Esophagus muscularis mucosa (tissue), 4 donors: ENCODE data around the gene CCDC85C. TPM values are rescaled to one million over a fixed set of nuclear protein-coding genes. Genes with fewer than 3 reads are reported as not detected.

Source experiments
- DNase-seq: peaks from one replicate; pipeline ENCODE4 v3.0.0-alpha.2; 2017; ENCODE audit errors: extremely low spot score
- H3K27ac ChIP-seq, 4 donors: fragments of 200-600 bp; sonication (generic); replicated peaks in 1 of 4; 1 replicate in 3 of 4; 2 replicates in 1 of 4; pipeline ENCODE4 v1.5.1; 2016 to 2019; ENCODE audit warnings: mild to moderate bottlenecking in 1 of 4
- H3K27me3 ChIP-seq, 4 donors: fragments of 200-600 bp; sonication (generic); one replicate each; pipeline versions ENCODE4 v1.5.1 to v1.6.0; 2016 to 2019
- H3K36me3 ChIP-seq, 4 donors: fragments of 200-600 bp; sonication (generic); one replicate each; pipeline ENCODE4 v1.5.1; 2016 to 2019
- H3K4me1 ChIP-seq, 4 donors: fragments of 200-600 bp; sonication (generic); one replicate each; pipeline ENCODE4 v1.5.1; 2016 to 2019
- H3K4me3 ChIP-seq, 4 donors: fragments of 200-600 bp; sonication (generic); 1 replicate in 2 of 4; 2 replicates in 2 of 4; pipeline ENCODE4 v1.5.1; 2016 to 2019; ENCODE audit warnings: mild to moderate bottlenecking in 4 of 4, moderate library complexity in 1 of 4
- H3K9me3 ChIP-seq, 4 donors: fragments of 200-600 bp; sonication (generic); 1 replicate in 3 of 4; 2 replicates in 1 of 4; pipeline ENCODE4 v1.5.1; 2016 to 2019
- EP300 ChIP-seq: sonication (generic); formaldehyde crosslinking; IDR thresholded peaks from one replicate; pipeline ENCODE4 v1.6.1; 2017; ENCODE audit warnings: antibody characterized with exemption
- POLR2A ChIP-seq: fragments of 450-650 bp; IDR thresholded peaks from one replicate; pipeline ENCODE4 v1.6.1; 2017; ENCODE audit warnings: antibody characterized with exemption, moderate library complexity, mild to moderate bottlenecking, low read depth
- POLR2AphosphoS5 ChIP-seq, 2 donors: sonication (generic); formaldehyde crosslinking; IDR thresholded peaks; one replicate each; pipeline ENCODE4 v1.6.1; 2017; ENCODE audit warnings: antibody characterized with exemption in 2 of 2
- WGBS: methylation state at CpG from one replicate; pipeline ENCODE4 v1.1.5; 2018; 5-methylcytosine and 5-hydroxymethylcytosine counted together
- intact Hi-C: fragments of 100-400 bp; cut with DNase I; formaldehyde crosslinking; loops from one replicate; pipeline ENCODE4 v1.15.1; 2023
- total RNA-seq, 4 donors: library from RNA; depleted of rRNA; stranded (reverse); fragments of >200 nt; gene quantifications; one replicate each; pipeline versions ENCODE4 v1.1.0 to v1.2.1, GENCODE V29; 2016
- TF ChIP-seq, protein P1 (sequence below), 3 experiments: fragments of 200-600 bp in 2 of 3; fragments of 450-650 bp in 1 of 3; sonication (generic) in 2 of 3; IDR thresholded peaks; one replicate each; pipeline ENCODE4 v1.5.1; 2017 to 2019; ENCODE audit warnings: antibody characterized with exemption in 3 of 3, mild to moderate bottlenecking in 2 of 3, moderate library complexity in 1 of 3

Gene CCDC85C
- total RNA-seq, 4 donors from 2014 or later = 17.9 to 48.7 (median 30.8) TPM

DNA sequence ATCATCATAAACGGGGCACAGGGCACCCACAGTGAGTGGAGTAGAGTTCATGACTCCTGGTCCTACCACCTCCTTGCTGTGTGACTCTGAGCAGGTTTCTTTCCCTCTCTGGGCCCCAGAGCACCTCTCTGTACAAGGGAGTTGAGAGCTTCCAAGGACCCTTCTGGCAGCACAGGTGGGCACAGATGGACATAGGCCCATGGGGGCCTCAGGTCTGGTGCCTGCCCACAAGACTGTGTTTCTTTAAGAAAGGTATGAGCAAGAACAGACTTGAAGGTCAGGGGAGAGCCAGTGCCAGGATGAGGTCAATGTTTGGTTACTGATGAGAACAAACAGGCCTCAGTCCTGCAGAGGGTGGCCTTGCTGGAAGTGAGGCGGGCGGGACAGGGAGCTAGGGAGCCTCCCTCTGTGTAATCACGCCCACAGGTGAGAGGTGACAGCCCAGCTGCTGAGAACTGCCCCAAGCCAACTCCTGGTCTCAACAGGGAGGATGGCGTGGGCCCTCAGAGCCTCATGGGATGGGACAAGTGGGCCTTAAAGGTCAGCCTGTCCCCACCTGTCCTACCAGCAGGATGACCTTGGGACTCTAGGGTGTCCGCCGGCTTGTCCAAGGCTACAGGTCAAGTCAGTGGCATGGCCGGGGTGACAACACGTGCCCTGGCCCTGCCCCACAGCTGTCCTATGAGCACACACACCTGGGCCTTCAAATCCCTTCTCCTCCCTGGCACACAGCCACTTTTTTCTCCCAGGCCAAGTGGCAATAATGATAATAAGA is 49.1 kb downstream of the CCDC85C start:
- WGBS = 77% methylated on average over 4 of the region's 9 CpGs
- Histone ChIP-seq H3K4me3 (no peak overlapping the region), H3K9me3 (no peaks in the 10 kb centered on the region), H3K4me1 (peaks cover 36 to 91% (median 77%) of the 10 kb centered on the region in 4 donors), H3K27ac (peak overlapping the region; percentile 70 to 90 (median 83)), H3K27me3 (no peaks in the 10 kb centered on the region), H3K36me3 (no peaks in the 10 kb centered on the region)
- intact Hi-C loops = no loop called here
- no peak for DNase-seq
- TF ChIP-seq POLR2AphosphoS5 (IDR thresholded peaks at IDR 0.05) (peak; percentile 25 to 47), EP300 (no peak)

DNA sequence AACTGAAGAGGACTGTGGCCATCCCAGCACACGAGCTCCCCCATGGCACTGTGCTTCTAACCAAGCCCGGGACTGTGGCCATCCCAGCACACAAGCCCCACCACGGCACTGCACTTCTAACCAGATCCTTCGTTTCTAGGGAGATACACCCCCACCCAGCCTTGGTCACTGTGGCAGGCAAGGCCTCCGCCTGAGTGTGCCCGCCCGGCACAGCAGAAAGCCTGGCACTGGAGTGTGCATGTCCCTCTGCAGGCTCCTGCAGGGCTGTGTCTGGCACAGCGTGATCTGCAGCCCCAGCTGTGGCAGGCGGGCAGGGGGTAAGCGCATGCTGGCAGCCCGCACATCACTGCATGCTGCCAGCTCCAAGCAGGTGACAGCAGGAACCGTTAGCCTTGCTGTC is 49.8 kb downstream of the CCDC85C start:
- Histone ChIP-seq H3K4me3 (no peak overlapping the region), H3K27me3 (no peaks in the 10 kb centered on the region), H3K36me3 (no peaks in the 10 kb centered on the region), H3K9me3 (no peaks in the 10 kb centered on the region), H3K4me1 (peaks cover 37 to 91% (median 77%) of the 10 kb centered on the region in 4 donors), H3K27ac (peak overlapping the region; percentile 70 to 90 (median 83))
- TF ChIP-seq EP300 = no peak
- TF ChIP-seq, protein P1, sequence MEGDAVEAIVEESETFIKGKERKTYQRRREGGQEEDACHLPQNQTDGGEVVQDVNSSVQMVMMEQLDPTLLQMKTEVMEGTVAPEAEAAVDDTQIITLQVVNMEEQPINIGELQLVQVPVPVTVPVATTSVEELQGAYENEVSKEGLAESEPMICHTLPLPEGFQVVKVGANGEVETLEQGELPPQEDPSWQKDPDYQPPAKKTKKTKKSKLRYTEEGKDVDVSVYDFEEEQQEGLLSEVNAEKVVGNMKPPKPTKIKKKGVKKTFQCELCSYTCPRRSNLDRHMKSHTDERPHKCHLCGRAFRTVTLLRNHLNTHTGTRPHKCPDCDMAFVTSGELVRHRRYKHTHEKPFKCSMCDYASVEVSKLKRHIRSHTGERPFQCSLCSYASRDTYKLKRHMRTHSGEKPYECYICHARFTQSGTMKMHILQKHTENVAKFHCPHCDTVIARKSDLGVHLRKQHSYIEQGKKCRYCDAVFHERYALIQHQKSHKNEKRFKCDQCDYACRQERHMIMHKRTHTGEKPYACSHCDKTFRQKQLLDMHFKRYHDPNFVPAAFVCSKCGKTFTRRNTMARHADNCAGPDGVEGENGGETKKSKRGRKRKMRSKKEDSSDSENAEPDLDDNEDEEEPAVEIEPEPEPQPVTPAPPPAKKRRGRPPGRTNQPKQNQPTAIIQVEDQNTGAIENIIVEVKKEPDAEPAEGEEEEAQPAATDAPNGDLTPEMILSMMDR (IDR thresholded peaks at IDR 0.05) = no peak
- intact Hi-C loops = no loop called here
- WGBS = 52% methylated on average over 4 of the region's 12 CpGs
- DNase-seq = no peak

DNA sequence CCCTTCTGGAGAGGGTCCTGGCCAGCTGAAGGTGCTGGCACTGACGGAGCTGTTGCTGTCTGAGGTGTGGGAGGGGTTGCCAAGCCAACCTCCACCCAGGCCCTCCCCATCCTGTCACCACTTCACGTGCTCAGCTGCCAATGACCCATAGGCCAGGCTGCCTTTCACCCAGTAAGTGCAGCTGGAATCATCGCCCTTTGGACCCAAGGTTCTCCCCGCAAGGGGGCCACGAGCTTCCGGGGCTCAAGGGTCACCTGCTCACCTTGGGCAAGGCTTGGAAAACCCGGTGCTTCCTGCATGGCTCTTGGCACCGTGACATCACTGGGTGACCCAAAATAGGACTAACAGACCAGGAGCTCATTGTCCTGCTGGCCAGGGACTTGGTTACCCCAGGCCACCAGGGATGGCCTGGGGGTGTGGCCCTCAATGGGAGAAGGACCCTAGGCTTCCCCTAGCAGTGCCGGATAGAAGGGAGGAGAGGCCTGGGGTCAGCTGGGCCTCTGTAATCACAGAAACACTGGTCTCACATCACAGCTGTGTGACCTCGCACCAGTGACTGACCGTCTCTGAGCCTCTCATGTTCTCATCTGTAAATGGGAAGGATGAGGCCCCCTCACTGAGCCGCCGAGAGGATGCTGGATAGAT is 51.3 kb downstream of the CCDC85C start:
- DNase-seq = no peak
- H3K4me1 ChIP-seq = peaks cover 44 to 94% (median 81%) of the 10 kb centered on the region in 4 donors
- no peak overlapping the region for H3K4me3 ChIP-seq
- H3K9me3 ChIP-seq = no peaks in the 10 kb centered on the region
- H3K27me3 ChIP-seq = no peaks in the 10 kb centered on the region
- H3K36me3 ChIP-seq = no peaks in the 10 kb centered on the region
- 70% methylated on average over 10 of the region's 13 CpGs for WGBS
- TF ChIP-seq POLR2AphosphoS5 (IDR thresholded peaks at IDR 0.05) (no peak), POLR2A (no peak), EP300 (no peak)
- TF ChIP-seq, protein P1 (IDR thresholded peaks at IDR 0.05) = no peak
- intact Hi-C loops = no loop called here
- peak overlapping the region; percentile 22 to 90 (median 83) for H3K27ac ChIP-seq

DNA sequence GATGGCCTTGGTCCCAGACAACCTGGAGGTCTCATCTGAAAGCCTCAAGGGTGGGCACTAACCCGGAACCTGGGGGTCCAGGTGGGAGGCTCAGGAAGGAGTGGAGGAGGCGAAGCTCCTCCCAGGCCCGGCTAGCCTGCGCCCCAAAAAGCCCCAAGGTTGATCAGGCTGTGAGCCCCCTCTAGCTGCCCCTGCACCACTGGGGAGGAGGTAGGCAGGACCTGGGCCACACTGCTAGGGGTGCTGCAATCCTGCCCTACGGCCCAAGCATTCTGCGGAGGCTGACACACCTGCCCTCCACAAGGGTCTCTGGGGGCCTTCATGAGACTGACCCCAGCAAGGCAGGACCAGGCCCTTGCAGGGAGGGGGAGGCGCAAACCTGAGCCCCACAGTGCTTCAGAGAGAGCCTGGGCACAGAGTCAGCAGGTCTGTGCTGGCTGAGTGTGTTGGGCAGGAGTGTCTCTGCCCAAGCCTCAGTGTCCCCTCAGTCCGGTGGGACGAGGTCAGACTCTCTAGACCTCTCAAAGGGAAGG is 51.9 kb downstream of the CCDC85C start:
- Histone ChIP-seq H3K27me3 (no peaks in the 10 kb centered on the region), H3K27ac (peak overlapping the region; percentile 22 to 90 (median 83)), H3K4me3 (no peak overlapping the region), H3K36me3 (no peaks in the 10 kb centered on the region), H3K4me1 (peaks cover 44 to 89% (median 80%) of the 10 kb centered on the region in 4 donors), H3K9me3 (no peaks in the 10 kb centered on the region)
- intact Hi-C loops = no loop called here
- DNase-seq = no peak
- WGBS = 85% methylated on average over 8 of the region's 9 CpGs
- no peak for TF ChIP-seq POLR2A
- TF ChIP-seq EP300 = no peak
- TF ChIP-seq, protein P1 (IDR thresholded peaks at IDR 0.05) = no peak
- no peak for TF ChIP-seq POLR2AphosphoS5 (IDR thresholded peaks at IDR 0.05)
